H1 (cell line): ENCODE results near the gene RNF31. TPM values are rescaled to one million over a fixed set of nuclear protein-coding genes. Genes with fewer than 3 reads are reported as not detected.

Experiments
- CBX8 ChIP-seq: fragments of 300-800, 300-1000 bp; sonication (generic); IDR thresholded peaks from 2 replicates; pipeline ENCODE4 v1.7.1; 2016; ENCODE audit warnings: low read depth, low read length, borderline replicate concordance
- CHD7 ChIP-seq: fragments of 300-600 bp; sonication (generic); IDR thresholded peaks from 2 replicates; pipeline ENCODE4 v1.7.1; 2012; ENCODE audit warnings: low read length, moderate library complexity, mild to moderate bottlenecking, inconsistent platforms; ENCODE audit not compliant: insufficient replicate concordance
- E2F6 ChIP-seq: IDR thresholded peaks from 2 replicates; pipeline ENCODE4 v1.6.1; 2012; ENCODE audit warnings: inconsistent platforms
- EP300 ChIP-seq, 2 experiments: IDR thresholded peaks; 1 replicate in 1 of 2; 2 replicates in 1 of 2; pipeline ENCODE4 v1.6.1; 2011 to 2012; ENCODE audit warnings: low read depth in 2 of 2, low read length in 2 of 2, mild to moderate bottlenecking in 2 of 2, borderline replicate concordance in 1 of 2, inconsistent platforms in 1 of 2, moderate library complexity in 1 of 2
- JUN ChIP-seq: IDR thresholded peaks from 2 replicates; pipeline ENCODE4 v1.6.1; 2011; ENCODE audit warnings: low read depth, mild to moderate bottlenecking, improper control_type of control experiment, low read length
- RNF2 ChIP-seq: fragments of 200-900, 300-1000 bp; sonication (generic); IDR thresholded peaks from 2 replicates; pipeline ENCODE4 v1.7.1; 2016; ENCODE audit warnings: borderline replicate concordance, low read depth, mild to moderate bottlenecking, antibody characterized with exemption, low read length; ENCODE audit not compliant: poor library complexity, severe bottlenecking; ENCODE audit errors: missing control alignments
- RXRA ChIP-seq: IDR thresholded peaks from 2 replicates; pipeline ENCODE4 v1.6.1; 2011; ENCODE audit warnings: low read depth, mild to moderate bottlenecking, low read length, moderate library complexity; ENCODE audit not compliant: insufficient read depth
- TCF12 ChIP-seq: IDR thresholded peaks from 2 replicates; pipeline ENCODE4 v1.6.1; 2011; ENCODE audit warnings: low read depth, mild to moderate bottlenecking, low read length
- YY1 ChIP-seq: IDR thresholded peaks from 2 replicates; pipeline ENCODE4 v1.6.1; 2011; ENCODE audit warnings: low read depth, mild to moderate bottlenecking, low read length
- polyA plus RNA-seq, 7 experiments: library from polyadenylated mRNA; depleted of rRNA in 3 of 7; stranded (reverse) in 5 of 7; unstranded in 2 of 7; fragments of >200 nt in 5 of 7; fragments of 200-250 nt in 2 of 7; gene quantifications; 1 replicate in 5 of 7; 2 replicates in 1 of 7; 4 replicates in 1 of 7; pipeline versions ENCODE4 v1.2.1 to v1.2.3, GENCODE V29; 2011 to 2013; ENCODE audit warnings: missing spikeins in 2 of 7, mixed read lengths in 2 of 7
- total RNA-seq: library from RNA; stranded (reverse); fragmentation: NEBNext Ultra II Directional; extraction: Animal tissue kit (Norgen Biotek cat#: 25700); gene quantifications from 2 replicates; pipeline ENCODE4 v1.2.1, GENCODE V29; 2021

RNF31 gene
- total and polyA plus RNA-seq, 2 of the 8 experiments (the other 6 are each of a cell fraction or from before 2014, with no cell fraction given): 17.5 to 72.0 TPM

- no peak for TF ChIP-seq CHD7
- no peak for TF ChIP-seq RNF2
- TF ChIP-seq JUN: no peak
- no peak for TF ChIP-seq RXRA
- no peak for TF ChIP-seq YY1
- no peak for TF ChIP-seq CBX8
- no peak for TF ChIP-seq TCF12
- no peak for TF ChIP-seq E2F6
- no peak for TF ChIP-seq EP300 (IDR thresholded peaks at IDR 0.05; ENCODE audit: borderline replicate concordance in 1 of 2, low read depth in 2 of 2, low read length in 2 of 2)
Measured at GRCh38 chr14:24197056-24197450, 49.8 kb downstream of the RNF31 start (continued).
